Ectodermal cell (in vitro differentiated cells): ENCODE results near the gene TMEM138. TPM values are rescaled to one million over a fixed set of nuclear protein-coding genes. Genes with fewer than 3 reads are reported as not detected.

Experiments used
- H3K27ac ChIP-seq: 2 replicates; pipeline ENCODE4 v1.7.0; 2013; ENCODE audit warnings: mild to moderate bottlenecking, low read depth, low read length; ENCODE audit not compliant: insufficient read depth, poor library complexity, severe bottlenecking
- H3K27me3 ChIP-seq: 2 replicates; pipeline ENCODE4 v1.7.0; 2013; ENCODE audit warnings: mild to moderate bottlenecking, low read length; ENCODE audit not compliant: insufficient read depth, control insufficient read depth, poor library complexity, severe bottlenecking
- H3K36me3 ChIP-seq: one replicate; pipeline ENCODE4 v1.7.0; 2013; ENCODE audit warnings: low read length; ENCODE audit not compliant: control insufficient read depth, insufficient read depth
- H3K4me1 ChIP-seq: one replicate; pipeline ENCODE4 v1.7.0; 2013; ENCODE audit warnings: low read length; ENCODE audit not compliant: control insufficient read depth, insufficient read depth
- H3K4me3 ChIP-seq: 2 replicates; pipeline ENCODE4 v1.7.0; 2013; ENCODE audit warnings: low read depth, low read length, control low read depth; ENCODE audit not compliant: insufficient read depth
- H3K9me3 ChIP-seq: 2 replicates; pipeline ENCODE4 v1.7.0; 2013; ENCODE audit warnings: mild to moderate bottlenecking, low read length, moderate library complexity; ENCODE audit not compliant: control insufficient read depth
- WGBS, 2 experiments: methylation state at CpG; one replicate each; pipeline ENCODE4 v1.1.7; 2013; ENCODE audit warnings: missing lambda C conversion rate in 2 of 2; 5-methylcytosine and 5-hydroxymethylcytosine counted together
- polyA plus RNA-seq, 4 experiments: library from polyadenylated mRNA; stranded (reverse); fragments of 50-300 nt; gene quantifications; one replicate each; pipeline ENCODE4 v1.2.3, GENCODE V29; 2013

The TMEM138 gene
- polyA plus RNA-seq (2013, experiment 1 of 4): 35.4 TPM
- polyA plus RNA-seq (2013, experiment 2 of 4): 30.5 TPM
- polyA plus RNA-seq (2013, experiment 3 of 4): 31.2 TPM
- polyA plus RNA-seq (2013, experiment 4 of 4): 24.8 TPM

DNA sequence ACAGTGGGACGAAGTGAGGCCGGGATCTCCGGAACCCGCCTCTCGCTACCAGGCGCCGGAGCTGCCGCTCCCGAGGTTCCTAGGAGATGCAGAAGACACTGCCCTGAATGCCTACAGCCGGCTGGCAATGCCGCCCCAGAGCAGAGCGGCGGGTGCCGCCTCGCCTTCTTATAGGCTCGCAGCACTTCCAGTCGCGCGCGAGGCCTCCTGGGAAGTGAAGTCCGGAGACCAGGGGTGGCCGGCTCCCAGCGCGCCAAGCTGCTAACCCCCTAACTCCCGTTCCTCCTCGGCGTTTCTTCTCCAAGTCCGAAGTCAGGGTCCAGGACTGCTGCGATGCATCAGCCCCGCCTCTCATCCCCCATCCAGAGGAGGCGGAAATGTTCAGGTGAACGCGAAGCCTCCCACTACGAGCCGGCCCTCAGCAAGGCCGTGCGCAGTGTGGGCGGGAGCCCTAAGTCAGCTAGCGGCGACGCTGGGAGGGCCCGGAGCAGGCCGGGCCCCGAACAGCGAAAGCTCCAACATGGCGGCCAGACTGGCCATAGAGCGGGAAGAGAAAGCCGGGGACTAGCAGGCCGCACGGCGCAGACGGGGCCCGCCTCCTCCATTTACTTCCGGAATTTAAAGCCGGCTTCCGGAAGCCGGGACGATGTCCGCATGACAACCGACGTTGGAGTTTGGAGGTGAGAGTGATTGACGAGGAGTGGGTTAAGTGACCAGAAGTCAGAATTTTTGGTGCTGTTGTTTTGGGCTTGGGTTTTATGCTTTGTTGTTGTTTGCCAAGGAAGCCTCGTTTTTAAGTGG, at the start of gene TMEM138, which contains the start of gene CYB561A3:
TSS of gene TMEM138 (plus strand) at position 634 of the 801 bp plus-strand sequence. CDS start 2,017 bp downstream, outside the sequence.
TSS of gene CYB561A3 (minus strand) at position 142 of the 801 bp plus-strand sequence. CDS start 5,169 bp downstream, outside the sequence.
- Histone ChIP-seq H3K4me1 (peaks cover 6% of the 10 kb centered on the region), H3K36me3 (peaks cover 22% of the 10 kb centered on the region), H3K27me3 (no peaks in the 10 kb centered on the region), H3K9me3 (no peaks in the 10 kb centered on the region), H3K27ac (peak within 1 kb of the TSS; percentile 98), H3K4me3 (peak within 1 kb of the TSS; percentile 87)
- WGBS, 2 experiments: 0% methylated on average over 63 of the region's 63 CpGs

DNA sequence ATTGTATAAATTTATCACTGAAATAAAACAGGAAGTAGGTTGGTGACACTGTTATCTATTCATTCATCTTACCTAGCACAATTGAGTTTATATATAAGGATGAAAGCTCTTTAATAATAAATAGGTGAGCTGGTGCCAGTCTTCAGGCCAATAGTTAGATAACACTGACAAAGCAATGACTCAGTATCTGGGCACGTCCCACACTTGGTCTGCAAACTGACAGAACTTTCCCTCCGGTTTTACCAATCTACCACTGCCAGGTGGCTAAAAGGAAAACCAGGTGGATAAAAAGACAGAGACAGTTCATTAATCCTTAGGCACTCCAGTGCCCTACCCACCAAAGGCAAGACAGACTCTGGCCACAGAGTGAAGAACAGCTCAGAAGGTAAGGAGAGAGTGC, 46.9 kb upstream of the TMEM138 start:
- no peaks in the 10 kb centered on the region for H3K4me1 ChIP-seq
- H3K27ac ChIP-seq: no peak overlapping the region
- no peaks in the 10 kb centered on the region for H3K27me3 ChIP-seq
- no peak overlapping the region for H3K4me3 ChIP-seq
- H3K36me3 ChIP-seq: peaks cover 71% of the 10 kb centered on the region
- WGBS, 2 experiments: 96 to 100% methylated on average over 2 of the region's 2 CpGs
- H3K9me3 ChIP-seq: no peaks in the 10 kb centered on the region

DNA sequence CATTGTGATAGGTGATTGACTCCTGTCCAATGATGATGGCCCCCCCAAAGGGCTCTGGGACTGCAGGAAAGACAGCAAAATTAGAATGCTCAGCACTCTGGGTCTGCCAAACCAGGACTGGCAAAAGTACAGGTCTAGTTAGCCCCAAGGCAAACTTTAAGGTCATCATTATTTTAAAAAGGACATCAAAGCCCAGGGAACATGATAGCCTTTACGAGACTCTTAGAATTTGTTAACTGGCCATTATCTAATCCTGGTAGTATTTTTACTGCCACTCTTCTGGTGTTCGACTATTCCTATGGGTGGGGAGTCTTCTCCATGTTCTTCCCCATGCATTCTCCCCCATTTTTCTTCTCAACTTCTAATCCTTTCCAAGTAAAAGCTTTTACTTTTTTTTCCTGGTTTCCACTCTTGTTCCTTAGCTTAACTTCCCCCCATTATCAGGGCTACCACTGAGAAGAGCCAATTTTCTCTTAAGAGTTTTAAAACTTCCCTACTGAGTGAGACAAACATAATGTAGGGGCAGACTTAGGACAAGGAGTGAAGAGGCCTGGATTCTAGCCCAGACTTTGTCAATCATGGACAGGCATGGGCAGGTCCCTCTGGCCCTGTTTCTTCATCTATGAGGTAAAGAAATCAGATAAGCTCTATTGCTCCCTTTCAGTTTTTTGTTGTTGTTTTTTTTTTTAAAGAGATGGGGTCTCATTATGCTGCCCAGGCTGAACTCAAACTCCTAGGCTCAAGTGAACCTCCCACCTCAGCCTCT, 36.3 kb upstream of the TMEM138 start:
- 92 to 95% methylated on average over 2 of the region's 2 CpGs for WGBS, 2 experiments

DNA sequence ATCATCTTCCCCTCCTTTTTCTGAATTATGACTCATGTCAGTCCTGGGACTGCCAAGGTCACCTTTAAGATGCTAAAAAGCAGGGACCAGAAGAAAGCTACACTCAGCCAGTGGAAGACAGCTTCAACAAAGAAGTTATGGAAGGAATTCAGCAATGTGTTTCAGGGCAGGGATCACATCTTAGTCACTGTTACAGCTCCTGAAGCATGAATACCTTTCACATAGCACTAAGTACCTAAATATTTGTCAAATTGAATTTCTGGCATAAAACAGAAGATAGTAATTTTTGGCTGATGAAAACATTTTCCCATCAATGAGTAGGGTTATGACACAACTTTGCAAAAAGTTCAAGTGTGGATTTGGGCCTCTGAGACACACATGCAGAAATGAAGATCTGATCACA, 34.5 kb upstream of the TMEM138 start:
- Histone ChIP-seq H3K27ac (no peak overlapping the region), H3K36me3 (peaks cover 37% of the 10 kb centered on the region), H3K4me1 (peaks cover 9% of the 10 kb centered on the region), H3K9me3 (no peaks in the 10 kb centered on the region), H3K27me3 (no peaks in the 10 kb centered on the region), H3K4me3 (no peak overlapping the region)

More for the DNA sequence above, 36.3 kb upstream of the TMEM138 start:
- Histone ChIP-seq H3K9me3 (no peaks in the 10 kb centered on the region), H3K4me3 (no peak overlapping the region), H3K27ac (no peak overlapping the region), H3K4me1 (no peaks in the 10 kb centered on the region), H3K36me3 (peaks cover 51% of the 10 kb centered on the region), H3K27me3 (no peaks in the 10 kb centered on the region)

DNA sequence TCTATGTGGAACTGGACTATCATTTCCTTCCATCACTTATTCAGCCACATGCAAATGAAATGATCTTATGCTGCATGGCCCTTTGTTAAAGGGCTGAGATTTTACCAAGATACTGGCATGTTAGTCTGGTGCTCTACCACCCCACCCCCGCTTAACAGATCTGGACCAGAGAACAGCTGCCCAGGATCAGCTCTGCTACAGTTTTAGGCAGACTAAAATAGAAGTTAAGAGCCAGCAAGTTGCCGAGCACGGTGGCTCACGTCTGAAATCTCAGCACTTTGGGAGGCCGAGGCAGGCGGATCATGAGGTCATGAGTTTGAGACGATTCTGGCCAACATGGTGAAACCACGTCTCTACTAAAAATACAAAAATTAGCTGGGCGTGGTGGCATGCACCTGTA, 33.8 kb upstream of the TMEM138 start:
- Histone ChIP-seq H3K4me3 (no peak overlapping the region), H3K27ac (no peak overlapping the region), H3K27me3 (no peaks in the 10 kb centered on the region), H3K36me3 (peaks cover 34% of the 10 kb centered on the region), H3K9me3 (no peaks in the 10 kb centered on the region), H3K4me1 (peaks cover 9% of the 10 kb centered on the region)
- 95% methylated on average over 9 of the region's 9 CpGs for WGBS, 2 experiments

DNA sequence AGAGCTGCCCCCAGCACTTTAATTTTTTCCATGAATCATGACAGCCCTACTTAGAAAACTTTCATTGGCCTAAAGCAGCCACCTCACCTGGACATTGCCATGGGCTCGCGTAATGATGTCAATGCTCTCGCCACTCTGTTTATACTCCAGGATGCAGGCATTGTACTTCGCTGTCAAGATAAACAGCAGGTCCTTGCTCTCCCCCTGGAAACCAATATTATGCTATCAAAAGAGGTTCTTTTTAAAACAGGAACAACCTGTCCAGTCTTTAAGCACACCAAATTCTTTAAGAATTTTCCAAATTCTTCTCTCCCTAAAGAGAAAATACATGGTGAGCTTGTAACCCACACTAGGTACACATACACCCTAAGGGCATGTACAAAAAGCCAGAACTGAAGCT, 32.3 kb upstream of the TMEM138 start:
- Histone ChIP-seq H3K27ac (no peak overlapping the region), H3K27me3 (no peaks in the 10 kb centered on the region), H3K9me3 (no peaks in the 10 kb centered on the region), H3K4me1 (peaks cover 14% of the 10 kb centered on the region), H3K36me3 (peaks cover 22% of the 10 kb centered on the region), H3K4me3 (no peak overlapping the region)
- 97 to 98% methylated on average over 4 of the region's 4 CpGs for WGBS, 2 experiments

DNA sequence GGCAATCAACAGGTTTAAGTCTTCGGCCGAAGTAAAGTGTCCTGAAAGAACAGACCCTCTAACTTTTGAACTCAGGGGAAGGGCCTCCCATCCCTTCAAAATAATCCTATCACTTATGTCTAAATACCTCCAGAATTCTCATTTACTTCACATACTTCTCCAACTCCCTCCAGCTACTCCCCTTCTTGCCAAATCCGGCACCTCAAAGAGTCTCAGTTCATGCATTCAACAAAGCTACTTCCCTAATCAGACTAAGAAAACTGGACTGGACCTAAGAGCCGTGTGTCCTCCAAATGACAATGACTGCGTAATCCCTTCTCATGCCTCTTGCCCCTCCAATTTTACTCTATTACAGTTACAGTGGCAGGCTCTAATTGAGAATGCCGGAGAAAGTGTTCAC, 30.5 kb upstream of the TMEM138 start:
- Histone ChIP-seq H3K27me3 (no peaks in the 10 kb centered on the region), H3K9me3 (no peaks in the 10 kb centered on the region), H3K27ac (no peak overlapping the region), H3K36me3 (peaks cover 22% of the 10 kb centered on the region), H3K4me1 (peaks cover 14% of the 10 kb centered on the region), H3K4me3 (peak overlapping the region; percentile 83)
- WGBS, 2 experiments: 89% methylated on average over 6 of the region's 6 CpGs

DNA sequence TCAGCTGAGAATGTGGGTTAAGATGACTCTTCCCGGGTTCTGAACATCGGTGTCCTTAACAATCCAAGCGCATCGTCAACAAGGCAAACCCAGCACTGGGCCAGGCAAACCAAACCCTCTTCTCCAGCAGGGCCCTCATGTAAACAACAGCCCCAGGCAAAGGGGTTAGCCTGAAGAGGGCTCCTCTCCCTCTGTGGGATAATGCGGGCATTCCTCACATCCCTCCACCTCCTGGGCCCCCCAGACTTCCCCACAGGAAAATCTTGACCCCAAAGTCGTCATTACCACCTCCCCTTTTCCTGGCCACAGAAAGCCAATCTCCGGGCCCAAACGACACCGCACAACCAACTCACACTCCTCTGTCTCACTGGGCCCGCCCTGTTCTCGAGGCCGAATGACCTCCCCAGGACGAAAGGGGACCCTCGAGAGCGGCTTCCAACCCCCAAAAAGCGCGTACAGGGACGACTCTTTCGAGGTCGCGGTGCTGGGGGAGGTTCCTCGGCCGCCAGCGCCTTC, 29.8 kb upstream of the TMEM138 start:
- WGBS, 2 experiments: 2% methylated on average over 24 of the region's 24 CpGs
- H3K27ac ChIP-seq: peak overlapping the region; percentile 66
- H3K36me3 ChIP-seq: peaks cover 17% of the 10 kb centered on the region
- peaks cover 14% of the 10 kb centered on the region for H3K4me1 ChIP-seq
- no peaks in the 10 kb centered on the region for H3K27me3 ChIP-seq
- H3K9me3 ChIP-seq: no peaks in the 10 kb centered on the region
- H3K4me3 ChIP-seq: peak overlapping the region; percentile 83

DNA sequence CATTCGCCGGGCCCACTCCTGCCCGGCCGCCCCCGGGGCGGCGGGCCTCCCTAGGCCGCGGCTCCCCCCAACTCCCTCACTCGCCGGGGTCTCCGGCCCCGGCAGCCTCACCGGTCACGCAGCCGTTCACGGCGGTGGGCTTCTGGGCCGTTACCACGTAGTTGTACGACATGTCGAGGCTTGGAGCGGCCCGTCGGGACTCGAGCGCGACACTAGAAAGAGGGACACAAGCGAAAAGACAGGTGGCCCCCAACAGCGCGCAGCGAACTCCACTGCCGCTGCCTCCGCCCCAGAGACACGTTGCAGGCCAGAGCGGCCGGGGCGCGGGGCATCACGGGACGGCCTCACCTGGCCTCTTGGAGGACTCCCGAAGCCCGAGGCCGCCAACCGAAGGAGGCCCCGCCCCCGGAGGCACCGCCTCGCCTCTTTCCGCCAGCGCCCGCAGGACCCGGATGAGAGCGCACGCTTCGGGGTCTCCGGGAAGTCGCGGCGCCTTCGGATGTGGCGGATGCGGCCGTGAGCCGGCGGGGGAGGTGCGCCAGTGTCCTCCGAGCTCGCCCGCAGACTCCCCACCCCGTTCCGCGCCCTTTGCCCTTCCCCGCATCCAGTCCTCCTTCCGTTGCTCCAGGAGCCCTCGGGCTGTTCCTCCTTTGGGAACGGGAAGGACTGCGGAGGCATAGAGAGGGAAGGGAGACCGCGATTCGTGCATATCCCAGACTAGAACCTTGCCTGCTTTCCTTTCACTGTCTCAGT, 29.2 kb upstream of the TMEM138 start, which contains the start of the genes DDB1 and TKFC:
TSS of gene DDB1 (minus strand) at position 309 of the 753 bp plus-strand sequence. CDS start at position 172, 137 bp downstream.
TSS of gene TKFC (plus strand) at position 432 of the 753 bp plus-strand sequence. CDS start 1,501 bp downstream, outside the sequence.
- H3K36me3 ChIP-seq: peaks cover 15% of the 10 kb centered on the region
- no peaks in the 10 kb centered on the region for H3K9me3 ChIP-seq
- H3K4me1 ChIP-seq: peaks cover 14% of the 10 kb centered on the region
- H3K4me3 ChIP-seq: peak within 1 kb of the TSS; percentile 83
- no peaks in the 10 kb centered on the region for H3K27me3 ChIP-seq
- H3K27ac ChIP-seq: peak within 1 kb of the TSS; percentile 89
- 0% methylated on average over 81 of the region's 81 CpGs for WGBS, 2 experiments
